ENCODE results near the gene GAB2. TPM values are rescaled to one million over a fixed set of nuclear protein-coding genes. Genes with fewer than 3 reads are reported as not detected.

GAB2 gene
- total and polyA plus RNA-seq, 10 of the 15 experiments (the other 5 are each of a cell fraction or from before 2014, with no cell fraction given) = 0.69 to 12.6 (median 3.8) TPM

- TF ChIP-seq REST (IDR thresholded peaks at IDR 0.05; ENCODE audit: low read depth, low read length) (no peak), RBBP5 (conservative IDR thresholded peaks at IDR 0.05) (no peak), EZH2 (IDR thresholded peaks at IDR 0.05; ENCODE audit: borderline replicate concordance, control insufficient read depth, low read depth, low read length) (no peak), NRF1 (conservative IDR thresholded peaks at IDR 0.05; ENCODE audit: low read depth, low read length) (no peak), SUZ12 (IDR thresholded peaks at IDR 0.05; ENCODE audit: unreplicated experiment) (no peak), RAD51 (IDR thresholded peaks at IDR 0.05) (no peak)
Measured at GRCh38 chr11:78377625-78378418, 39.8 kb downstream of the GAB2 start (continued).

GRCh38 chr11:78376858-78377257 lies 40.8 kb downstream of the GAB2 start:
- Histone ChIP-seq H4K20me1 (ENCODE audit: control insufficient read depth, insufficient read depth) (no peaks in the 10 kb centered on the region), H3K79me2 (ENCODE audit: control insufficient read depth, insufficient read depth, low read length) (no peaks in the 10 kb centered on the region), H3K9ac (ENCODE audit: control insufficient read depth, insufficient read depth, low read length) (no peak overlapping the region), H3K4me2 (ENCODE audit: control insufficient read depth, insufficient read depth) (no peak overlapping the region), H3K36me3 (ENCODE audit: control insufficient read depth in 2 of 2, insufficient read depth in 2 of 2, low read length in 1 of 2) (no peaks in the 10 kb centered on the region), H3K4me1 (ENCODE audit: control insufficient read depth, insufficient read depth, low read length) (no peaks in the 10 kb centered on the region), H3K4me3 (no peak overlapping the region), H3K27ac (ENCODE audit: control insufficient read depth, insufficient read depth) (no peak overlapping the region), H2AFZ (ENCODE audit: control insufficient read depth, low read depth, low read length) (no peak overlapping the region), H3K9me3 (replicated peaks; ENCODE audit: control insufficient read depth, insufficient read depth, low read length) (peaks cover 3% of the 10 kb centered on the region; the same call in 2 of the 3 replicates), H3K27me3 (replicated peaks in 1 of 2; ENCODE audit: control insufficient read depth in 2 of 2, insufficient read depth in 2 of 2, low read length in 1 of 2) (no peaks in the 10 kb centered on the region)
- DNase-seq (ENCODE audit: low read depth, low spot score) (no peak), FAIRE-seq (no peak), ATAC-seq (no peak)
- intact Hi-C loops (cut with micrococcal nuclease; ENCODE audit: unreplicated experiment) = no loop called here
- RAD21 ChIA-PET (ENCODE audit: unreplicated experiment) = no interaction called here
- POLR2A ChIA-PET = no interaction called here
- CTCF ChIA-PET = interaction anchor here (2.3 kb wide), 1 partner anchor 10 kb away, joined by 9 read pairs; no protein-coding TSS in a partner anchor
- in situ Hi-C loops (cut with MboI) = no loop called here
- SMC1A ChIA-PET (ENCODE audit: uncharacterized antibody, unreplicated experiment) = interaction anchor here (1.0 kb wide), 1 partner anchor 10 kb away, joined by 3 read pairs; no protein-coding TSS in a partner anchor
- BruUV-seq (replicated peaks) = no TSS peak
- 95% methylated on average over 3 of the region's 3 CpGs for whole genome bisulfite sequencing (ENCODE audit: insufficient coverage, insufficient replicate concordance, low lambda C conversion rate, missing lambda C conversion rate)
- TF ChIP-seq PML (IDR thresholded peaks at IDR 0.05; ENCODE audit: low read length) (no peak), TCF12 (IDR thresholded peaks at IDR 0.05; ENCODE audit: low read depth, low read length) (no peak), NFYB (IDR thresholded peaks at IDR 0.05; ENCODE audit: insufficient read depth, low read depth, low read length) (no peak), STAT1 (conservative IDR thresholded peaks at IDR 0.05) (no peak), MYC (IDR thresholded peaks at IDR 0.05; ENCODE audit: insufficient read depth, insufficient read length, insufficient replicate concordance, low read length, severe bottlenecking) (no peak), SIN3A (IDR thresholded peaks at IDR 0.05; ENCODE audit: low read depth, low read length) (no peak), BHLHE40 (IDR thresholded peaks at IDR 0.05; ENCODE audit: borderline replicate concordance in 1 of 2, low read depth in 2 of 2, low read length in 1 of 2) (no peak), JUNB (IDR thresholded peaks at IDR 0.05) (no peak), ZBTB33 (IDR thresholded peaks at IDR 0.05) (no peak), SIX5 (IDR thresholded peaks at IDR 0.05; ENCODE audit: low read depth, low read length, severe bottlenecking) (no peak), RBBP5 (conservative IDR thresholded peaks at IDR 0.05) (no peak), MEF2A (IDR thresholded peaks at IDR 0.05; ENCODE audit: insufficient read depth, low read depth, low read length) (no peak), CBFB (IDR thresholded peaks at IDR 0.05; ENCODE audit: low read depth) (no peak)
